HG02610 (cell line): Measurements from ENCODE around the gene CLDN4.

ENCODE experiments used
- ATAC-seq: cut with Tn5 transposase; IDR thresholded peaks from one replicate; pipeline ENCODE4 v1.9.1; 2021; ENCODE audit warnings: mild to moderate bottlenecking, moderate library complexity; ENCODE audit not compliant: unreplicated experiment

The CLDN4 gene

GRCh38 chr7:73871163-73872011 is 40.6 kb downstream of the CLDN4 start:
- ATAC-seq = no peak

GRCh38 chr7:73872056-73872908 is 41.5 kb downstream of the CLDN4 start:
- ATAC-seq = no peak

GRCh38 chr7:73876361-73876760 is 45.6 kb downstream of the CLDN4 start:
- no peak for ATAC-seq

- no peak for ATAC-seq
Observed at GRCh38 chr7:73876973-73877372, 46.2 kb downstream of the CLDN4 start.

GRCh38 chr7:73879977-73880681 is 49.3 kb downstream of the CLDN4 start:
- ATAC-seq = no peak

GRCh38 chr7:73880755-73881328 is 50.0 kb downstream of the CLDN4 start:
- ATAC-seq = no peak

GRCh38 chr7:73881352-73882046 is 50.7 kb downstream of the CLDN4 start:
- no peak for ATAC-seq

GRCh38 chr7:73882047-73882402 is 51.2 kb downstream of the CLDN4 start:
- ATAC-seq = no peak
